ENCODE measurements around the gene UPF1. TPM values are rescaled to one million over a fixed set of nuclear protein-coding genes. Genes with fewer than 3 reads are reported as not detected.

UPF1 gene
- total and polyA plus RNA-seq, 7 donors = 27.6 to 62.1 (median 49.0) TPM

DNA sequence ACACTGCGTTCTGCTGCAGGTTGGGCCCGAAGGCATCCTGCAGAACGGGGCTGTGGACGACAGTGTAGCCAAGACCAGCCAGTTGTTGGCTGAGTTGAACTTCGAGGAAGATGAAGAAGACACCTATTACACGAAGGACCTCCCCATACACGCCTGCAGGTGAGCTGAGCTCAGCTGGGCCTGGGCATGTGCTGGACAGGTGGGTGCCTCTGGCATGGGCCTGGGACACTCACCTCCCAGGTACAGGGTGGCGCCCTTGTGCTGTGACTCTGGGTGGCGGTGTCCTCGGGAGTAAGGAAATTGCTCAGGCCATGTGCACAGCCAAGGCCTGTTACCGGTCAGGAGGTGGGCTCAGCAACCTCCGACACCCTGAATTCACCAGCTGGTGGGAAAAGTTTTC is 14.2 kb downstream of the UPF1 start:
- Histone ChIP-seq H3K4me3 (no peak overlapping the region), H3K27ac (no peak overlapping the region), H3K27me3 (no peaks in the 10 kb centered on the region), H3K9me3 (no peaks in the 10 kb centered on the region), H3K4me1 (peaks cover 0 to 89% (median 69%) of the 10 kb centered on the region in 4 donors), H3K36me3 (peaks cover 2 to 15% (median 11%) of the 10 kb centered on the region in 4 donors)
- intact Hi-C loops (cut with DNase I) = loop anchor here (5.0 to 10.0 kb wide), 2 partner anchors 131 to 389 kb away; no protein-coding TSS in a partner anchor
- no peak for DNase-seq
- no peak for TF ChIP-seq POLR2A (IDR thresholded peaks at IDR 0.05)
- TF ChIP-seq EP300 (IDR thresholded peaks at IDR 0.05) = no peak
- TF ChIP-seq, protein P1, sequence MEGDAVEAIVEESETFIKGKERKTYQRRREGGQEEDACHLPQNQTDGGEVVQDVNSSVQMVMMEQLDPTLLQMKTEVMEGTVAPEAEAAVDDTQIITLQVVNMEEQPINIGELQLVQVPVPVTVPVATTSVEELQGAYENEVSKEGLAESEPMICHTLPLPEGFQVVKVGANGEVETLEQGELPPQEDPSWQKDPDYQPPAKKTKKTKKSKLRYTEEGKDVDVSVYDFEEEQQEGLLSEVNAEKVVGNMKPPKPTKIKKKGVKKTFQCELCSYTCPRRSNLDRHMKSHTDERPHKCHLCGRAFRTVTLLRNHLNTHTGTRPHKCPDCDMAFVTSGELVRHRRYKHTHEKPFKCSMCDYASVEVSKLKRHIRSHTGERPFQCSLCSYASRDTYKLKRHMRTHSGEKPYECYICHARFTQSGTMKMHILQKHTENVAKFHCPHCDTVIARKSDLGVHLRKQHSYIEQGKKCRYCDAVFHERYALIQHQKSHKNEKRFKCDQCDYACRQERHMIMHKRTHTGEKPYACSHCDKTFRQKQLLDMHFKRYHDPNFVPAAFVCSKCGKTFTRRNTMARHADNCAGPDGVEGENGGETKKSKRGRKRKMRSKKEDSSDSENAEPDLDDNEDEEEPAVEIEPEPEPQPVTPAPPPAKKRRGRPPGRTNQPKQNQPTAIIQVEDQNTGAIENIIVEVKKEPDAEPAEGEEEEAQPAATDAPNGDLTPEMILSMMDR (IDR thresholded peaks at IDR 0.05) = no peak
- no peak for TF ChIP-seq POLR2AphosphoS5 (IDR thresholded peaks at IDR 0.05)
- 74 to 91% methylated on average over 12 of the region's 12 CpGs for WGBS, 2 donors

DNA sequence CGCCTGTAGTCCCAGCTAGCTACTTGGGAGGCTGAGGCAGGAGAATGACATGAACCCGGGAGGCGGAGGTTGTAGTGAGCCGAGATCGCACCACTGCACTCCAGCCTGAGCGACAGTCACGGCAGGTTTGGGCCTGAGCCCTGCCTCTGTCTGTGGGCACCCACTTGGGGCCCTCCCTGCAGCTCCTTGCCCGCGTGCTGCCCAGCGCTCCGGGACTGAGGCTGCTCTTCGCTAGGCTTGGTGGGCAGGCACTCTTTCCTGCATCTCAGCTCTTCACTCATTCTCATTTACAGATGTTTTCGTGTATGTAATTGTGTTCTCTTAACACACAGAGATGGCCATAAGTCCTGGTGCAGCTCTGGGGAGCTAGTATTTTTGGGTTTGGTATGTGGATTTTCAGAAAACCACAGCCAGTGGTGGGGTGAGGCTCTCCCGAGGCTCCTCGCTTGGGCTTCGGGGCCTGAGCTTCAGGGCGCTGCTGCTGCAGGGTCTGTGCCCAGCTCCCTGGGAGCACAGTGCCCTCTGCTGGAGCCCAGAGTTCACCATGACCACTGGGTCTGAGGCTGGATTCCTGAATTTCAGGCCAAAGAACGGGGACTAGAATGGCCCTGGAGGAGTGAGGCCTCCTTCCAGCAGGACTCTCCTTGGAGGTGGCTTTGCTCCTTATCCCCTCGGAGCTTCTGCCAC is 15.2 kb downstream of the UPF1 start:
- TF ChIP-seq, protein P1 (IDR thresholded peaks at IDR 0.05) = peak; percentile 70 to 84 (median 78)
- TF ChIP-seq POLR2AphosphoS5 (IDR thresholded peaks at IDR 0.05) = no peak
- Histone ChIP-seq H3K27me3 (no peaks in the 10 kb centered on the region), H3K4me1 (peaks cover 0 to 83% (median 59%) of the 10 kb centered on the region in 4 donors), H3K36me3 (peaks cover 3 to 25% (median 21%) of the 10 kb centered on the region in 4 donors), H3K27ac (peak overlapping the region; percentile 69 to 74 (median 71)), H3K4me3 (no peak overlapping the region), H3K9me3 (no peaks in the 10 kb centered on the region)
- WGBS, 2 donors = 49 to 63% methylated on average over 19 of the region's 19 CpGs
- DNase-seq = peak; percentile 91
- intact Hi-C loops (cut with DNase I) = loop anchor here (1.0 to 10.0 kb wide), 3 partner anchors 132 to 390 kb away; no protein-coding TSS in a partner anchor

DNA sequence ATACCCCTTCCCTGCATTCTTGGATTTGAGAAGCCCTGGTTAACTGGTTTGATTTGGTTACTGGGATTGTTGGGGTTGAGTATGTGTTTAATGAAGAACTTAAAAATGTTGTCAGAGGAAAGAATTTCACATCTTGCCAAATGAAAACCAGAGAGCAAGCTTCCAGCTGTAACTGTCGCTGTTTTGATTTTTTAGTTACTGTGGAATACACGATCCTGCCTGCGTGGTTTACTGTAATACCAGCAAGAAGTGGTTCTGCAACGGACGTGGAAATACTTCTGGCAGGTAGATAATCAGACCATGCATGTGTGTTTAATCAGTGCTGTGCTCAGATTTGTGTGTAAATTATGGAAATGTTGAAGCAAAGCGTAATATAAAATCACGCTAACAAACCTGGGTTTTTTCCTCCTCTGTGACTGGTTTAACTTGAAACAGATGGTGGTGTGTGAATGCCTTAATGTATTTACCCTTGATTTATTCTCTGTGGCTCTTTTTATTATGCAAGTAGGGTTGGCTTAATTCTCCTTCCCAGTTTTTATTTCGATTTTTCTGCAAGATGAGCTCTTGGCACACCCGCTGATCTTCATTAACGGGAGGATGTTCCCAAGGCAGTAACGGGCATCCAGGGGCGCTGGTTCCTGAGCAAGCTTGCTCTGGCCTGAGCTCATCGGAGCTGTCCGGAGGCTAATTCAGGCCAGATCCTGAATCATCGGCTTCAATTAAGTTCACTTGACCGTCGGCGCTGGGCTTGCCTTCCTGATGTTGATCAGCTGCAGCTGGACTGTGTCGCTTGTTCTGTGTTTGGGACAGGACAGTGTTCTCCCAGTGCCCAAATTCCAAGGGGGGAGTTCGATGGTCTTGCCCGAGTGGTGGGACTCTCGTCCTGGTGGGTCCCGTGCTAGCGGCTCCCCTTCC is 16.0 kb downstream of the UPF1 start:
- WGBS, 2 donors = 84 to 88% methylated on average over 24 of the region's 24 CpGs
- Histone ChIP-seq H3K4me3 (no peak overlapping the region), H3K27ac (peak overlapping the region; percentile 69 to 74 (median 71)), H3K4me1 (peaks cover 0 to 75% (median 55%) of the 10 kb centered on the region in 4 donors), H3K9me3 (no peaks in the 10 kb centered on the region), H3K36me3 (peaks cover 3 to 33% (median 29%) of the 10 kb centered on the region in 4 donors), H3K27me3 (no peaks in the 10 kb centered on the region)
- intact Hi-C loops (cut with DNase I) = loop anchor here (1.0 to 10.0 kb wide), 3 partner anchors 133 to 391 kb away; no protein-coding TSS in a partner anchor
- TF ChIP-seq, protein P1 (IDR thresholded peaks at IDR 0.05) = no peak
- TF ChIP-seq POLR2A (IDR thresholded peaks at IDR 0.05) (no peak), EP300 (IDR thresholded peaks at IDR 0.05) (no peak), POLR2AphosphoS5 (IDR thresholded peaks at IDR 0.05) (no peak)
- DNase-seq = no peak

DNA sequence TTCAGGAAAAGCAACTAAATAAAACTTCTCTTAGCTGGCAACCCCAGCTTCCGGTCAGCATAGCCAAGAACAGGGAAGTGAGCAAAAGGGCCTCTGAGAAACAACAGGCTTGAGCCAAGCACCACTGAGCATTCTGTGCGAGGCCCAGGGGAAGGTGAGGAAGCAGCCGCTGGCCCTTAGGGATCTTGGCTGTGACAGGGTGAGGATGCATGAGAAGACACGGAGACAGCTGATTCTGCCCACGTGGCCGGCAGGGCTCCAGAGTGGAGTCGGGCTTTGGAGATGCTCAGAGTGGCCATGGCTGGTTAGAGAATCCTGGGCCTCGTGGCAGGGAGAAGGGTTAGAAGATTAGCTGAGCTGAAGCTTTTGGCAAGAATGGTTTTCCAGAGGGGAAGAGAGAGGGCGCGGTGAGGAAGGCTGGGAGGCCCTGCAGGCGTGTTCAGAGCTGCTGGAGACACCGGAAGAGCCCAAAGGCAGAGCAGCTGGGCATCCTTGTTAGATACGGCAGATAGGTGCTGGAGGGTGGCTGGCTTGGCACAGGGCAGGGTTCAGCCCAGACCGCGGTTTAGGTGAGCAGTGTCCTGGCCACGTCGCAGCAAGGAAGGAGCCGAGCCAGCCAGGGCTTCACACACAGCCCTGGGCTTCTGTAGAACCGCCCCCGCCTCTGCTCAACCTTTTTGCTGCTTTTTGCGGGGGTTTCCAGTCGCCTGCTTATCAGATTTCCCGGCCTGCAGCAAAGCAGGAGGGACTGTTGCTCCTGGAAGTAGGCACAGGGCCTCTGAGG is 17.3 kb downstream of the UPF1 start:
- Histone ChIP-seq H3K9me3 (no peaks in the 10 kb centered on the region), H3K4me1 (peaks cover 0 to 64% (median 53%) of the 10 kb centered on the region in 4 donors), H3K27ac (peak overlapping the region; percentile 69 to 74 (median 71)), H3K27me3 (no peaks in the 10 kb centered on the region), H3K4me3 (no peak overlapping the region), H3K36me3 (peaks cover 14 to 46% (median 41%) of the 10 kb centered on the region in 4 donors)
- peak; percentile 86 for DNase-seq
- intact Hi-C loops (cut with DNase I) = loop anchor here (5.0 to 10.0 kb wide), 2 partner anchors 134 to 392 kb away; no protein-coding TSS in a partner anchor
- TF ChIP-seq POLR2AphosphoS5 (IDR thresholded peaks at IDR 0.05) (peak in 1 of 4 donors; percentile 28), EP300 (IDR thresholded peaks at IDR 0.05) (no peak), POLR2A (IDR thresholded peaks at IDR 0.05) (no peak)
- WGBS, 2 donors = 72 to 85% methylated on average over 23 of the region's 23 CpGs
